ENCODE results near the gene KAT7. TPM values are rescaled to one million over a fixed set of nuclear protein-coding genes. Genes with fewer than 3 reads are reported as not detected.

The KAT7 gene
- total and polyA plus RNA-seq, 2 of the 8 experiments (the other 6 are each of a cell fraction or from before 2014, with no cell fraction given): 90.9 to 139 TPM

- no peak for TF ChIP-seq CREB1 (IDR thresholded peaks at IDR 0.05)
- TF ChIP-seq JUND (IDR thresholded peaks at IDR 0.05; ENCODE audit: low read length): no peak
- no peak for TF ChIP-seq SIN3A (conservative IDR thresholded peaks at IDR 0.05 in 1 of 2, IDR thresholded peaks at IDR 0.05 in 1 of 2; ENCODE audit: low read depth in 1 of 2, low read length in 2 of 2)
- no peak for TF ChIP-seq EGR1 (IDR thresholded peaks at IDR 0.05; ENCODE audit: borderline replicate concordance, low read depth, low read length)
- TF ChIP-seq YY1 (IDR thresholded peaks at IDR 0.05; ENCODE audit: low read depth, low read length): no peak
- TF ChIP-seq RNF2 (IDR thresholded peaks at IDR 0.05; ENCODE audit: borderline replicate concordance, low read depth, low read length, missing control alignments, poor library complexity, severe bottlenecking): no peak
Measured at GRCh38 chr17:49742166-49742638, 46.3 kb upstream of the KAT7 start (continued).

Measured in H1 (cell line).